GM23248 (cell line): ENCODE data around the gene RPS16.

Experiments used
- EZH2 ChIP-seq: fragments of 200-600 bp; sonication (generic); IDR thresholded peaks from 2 replicates; pipeline ENCODE4 v1.6.1; 2018; ENCODE audit warnings: antibody characterized with exemption, mild to moderate bottlenecking; ENCODE audit not compliant: insufficient read depth, poor library complexity, severe bottlenecking
- EZH2phosphoT487 ChIP-seq: fragments of 200-600 bp; sonication (generic); IDR thresholded peaks from 2 replicates; pipeline ENCODE4 v1.6.1; 2018; ENCODE audit warnings: antibody characterized with exemption, moderate library complexity, mild to moderate bottlenecking, low read depth; ENCODE audit not compliant: insufficient read depth

GRCh38 chr19:39388657-39389056 lies 47.1 kb downstream of the RPS16 start:
- TF ChIP-seq EZH2phosphoT487 (no peak), EZH2 (no peak)
